GM18505 (cell line): ENCODE results near the gene APOB.

Experiments
- ATAC-seq: cut with Tn5 transposase; IDR thresholded peaks from one replicate; pipeline ENCODE4 v1.9.1; 2021; ENCODE audit not compliant: unreplicated experiment
- POLR2A ChIP-seq: IDR thresholded peaks from 4 replicates; pipeline ENCODE4 v1.6.1; 2011; ENCODE audit warnings: borderline replicate concordance; ENCODE audit not compliant: insufficient read depth, insufficient read length; ENCODE audit errors: extremely low read depth

APOB gene

DNA sequence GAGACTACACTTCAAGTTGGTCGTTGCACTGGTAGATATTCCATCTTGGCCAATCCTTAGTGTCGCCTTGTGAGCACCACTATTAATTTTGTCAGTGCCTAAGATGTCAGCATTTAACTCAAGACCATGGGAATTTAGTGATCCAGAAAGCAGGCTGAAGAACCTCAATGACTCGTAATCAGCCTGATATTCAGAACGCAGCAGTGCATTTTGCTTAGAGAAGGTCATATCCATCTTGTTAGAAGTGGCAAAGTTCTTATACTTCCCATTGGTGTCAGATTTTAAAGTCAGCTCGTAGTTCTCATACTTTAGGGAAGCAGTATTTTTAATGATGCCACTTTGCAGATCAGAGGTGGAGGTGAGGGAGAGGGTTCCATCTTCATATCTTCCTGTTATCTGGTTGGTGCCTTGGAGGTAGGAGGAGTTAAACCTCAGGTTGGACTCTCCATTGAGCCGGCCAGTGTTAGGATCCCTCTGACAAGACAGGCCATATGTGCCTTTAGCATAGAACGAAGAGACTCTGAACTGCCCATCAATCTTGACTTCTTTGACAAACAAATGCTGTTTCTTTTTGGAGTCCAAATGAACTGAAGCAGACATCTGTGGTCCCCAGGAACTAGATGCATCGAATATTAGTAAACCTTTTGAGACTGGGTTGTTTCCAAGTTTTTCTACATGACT is 31.9 kb downstream of the APOB start:
- ATAC-seq: no peak
- no peak for TF ChIP-seq POLR2A

DNA sequence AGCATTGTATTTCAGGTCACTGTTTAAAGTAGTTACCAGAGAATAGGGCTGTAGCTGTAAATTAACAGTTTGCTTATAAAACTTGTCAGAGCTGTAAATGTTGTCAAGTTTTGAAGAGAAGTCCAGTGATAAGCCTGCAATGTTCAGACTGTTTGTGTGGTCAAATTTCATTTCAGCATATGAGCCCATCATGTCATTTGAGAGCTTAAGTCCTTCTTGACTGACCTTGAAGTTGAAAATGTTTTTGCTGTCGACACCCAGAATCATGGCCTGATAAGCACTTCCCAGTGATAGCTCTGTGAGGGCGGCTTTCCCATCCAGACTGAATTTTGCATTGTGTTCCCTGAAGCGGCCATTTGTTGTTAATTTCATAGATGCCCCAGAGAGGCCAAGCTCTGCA is 32.4 kb downstream of the APOB start:
- TF ChIP-seq POLR2A: no peak
- no peak for ATAC-seq

DNA sequence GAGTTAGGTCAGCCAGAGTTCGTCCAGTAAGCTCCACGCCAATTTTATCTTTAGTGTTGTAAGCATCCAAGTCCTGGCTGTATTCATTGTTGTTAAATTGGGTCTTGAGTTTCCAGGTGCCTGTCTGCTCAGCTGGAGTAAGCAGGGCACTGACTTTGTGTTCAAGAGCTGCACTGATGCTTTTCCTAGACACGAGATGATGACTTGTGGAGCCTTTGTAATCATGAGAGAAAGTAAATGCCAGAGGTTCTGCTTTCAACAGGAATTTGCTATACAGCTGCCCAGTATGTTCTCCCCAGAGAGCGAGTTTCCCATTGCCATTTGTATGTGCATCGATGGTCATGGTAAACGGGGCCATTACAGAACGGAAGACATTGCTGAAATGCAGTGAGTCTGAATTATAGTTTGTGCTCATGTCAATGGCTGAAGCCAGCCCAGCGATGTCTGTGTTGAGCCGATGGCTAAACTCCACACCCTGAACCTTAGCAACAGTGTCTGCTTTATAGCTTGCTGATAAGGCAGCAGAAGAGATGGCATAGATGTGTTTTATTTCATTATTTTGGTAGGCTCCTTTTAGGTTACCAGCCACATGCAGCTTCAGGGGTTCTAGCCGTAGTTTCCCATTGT is 32.9 kb downstream of the APOB start:
- no peak for TF ChIP-seq POLR2A
- ATAC-seq: no peak

DNA sequence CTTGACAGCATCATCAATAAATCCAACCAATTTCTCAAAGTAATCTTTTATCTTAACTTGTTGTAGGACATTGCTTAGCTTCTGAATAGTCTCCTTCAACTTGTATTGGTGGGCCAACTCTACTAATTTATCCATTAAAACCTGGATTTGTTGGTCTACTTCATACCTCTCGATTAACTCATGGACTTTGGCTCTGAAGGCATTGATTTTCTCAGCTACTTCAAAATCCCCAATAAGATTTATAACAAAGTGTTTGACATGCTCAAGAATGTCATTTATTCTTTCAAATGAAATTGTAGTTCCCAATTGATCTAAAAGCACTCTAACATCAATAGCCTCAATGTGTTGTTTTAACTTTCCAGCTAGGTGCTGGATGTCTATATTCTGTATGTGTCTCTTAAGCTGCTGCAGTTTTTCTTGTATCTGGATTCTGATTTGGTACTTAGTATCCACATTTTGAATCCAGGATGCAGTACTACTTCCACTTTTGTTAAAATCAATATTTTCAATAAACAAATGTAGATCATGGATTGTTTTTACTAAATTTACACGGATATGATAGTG is 34.1 kb downstream of the APOB start:
- ATAC-seq: no peak
- TF ChIP-seq POLR2A: no peak

DNA sequence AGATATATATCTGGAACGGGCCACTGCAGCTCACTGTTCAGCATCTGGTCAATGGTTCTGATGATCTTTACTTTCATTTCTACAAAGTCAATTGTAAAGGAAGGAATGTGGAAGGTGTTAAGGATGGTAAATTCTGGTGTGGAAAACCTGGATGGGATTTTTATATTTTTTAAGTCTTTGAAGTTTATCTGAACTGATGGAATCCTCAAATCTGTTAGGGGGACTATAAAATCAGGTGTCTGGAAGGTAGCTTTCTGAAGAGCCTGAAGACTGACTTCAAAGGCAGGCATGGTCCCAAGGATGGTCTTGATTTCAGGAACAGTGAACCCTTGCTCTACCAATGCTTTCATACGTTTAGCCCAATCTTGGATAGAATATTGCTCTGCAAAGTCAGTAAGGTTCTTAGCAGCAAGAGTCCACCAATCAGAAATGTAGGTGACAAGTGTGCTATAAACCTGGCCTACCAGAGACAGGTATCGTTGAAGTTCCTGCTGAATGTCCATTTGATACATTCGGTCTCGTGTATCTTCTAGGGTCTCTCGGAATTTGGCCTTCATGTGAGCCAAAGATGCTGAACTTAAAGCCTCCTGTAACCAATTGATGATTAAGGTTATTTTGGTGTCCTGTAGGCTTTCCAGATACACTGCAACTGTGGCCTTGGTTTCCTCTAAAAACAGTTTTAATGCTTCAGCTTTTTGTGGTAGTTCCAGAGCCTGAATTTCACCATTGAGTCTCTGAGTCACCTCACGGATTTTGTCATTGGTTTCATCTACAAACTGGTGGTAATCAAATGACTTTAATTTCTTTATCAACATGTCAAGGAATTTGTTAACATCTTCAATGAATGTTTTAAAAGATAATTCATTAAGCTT is 34.8 kb downstream of the APOB start:
- ATAC-seq: no peak
- TF ChIP-seq POLR2A: no peak

DNA sequence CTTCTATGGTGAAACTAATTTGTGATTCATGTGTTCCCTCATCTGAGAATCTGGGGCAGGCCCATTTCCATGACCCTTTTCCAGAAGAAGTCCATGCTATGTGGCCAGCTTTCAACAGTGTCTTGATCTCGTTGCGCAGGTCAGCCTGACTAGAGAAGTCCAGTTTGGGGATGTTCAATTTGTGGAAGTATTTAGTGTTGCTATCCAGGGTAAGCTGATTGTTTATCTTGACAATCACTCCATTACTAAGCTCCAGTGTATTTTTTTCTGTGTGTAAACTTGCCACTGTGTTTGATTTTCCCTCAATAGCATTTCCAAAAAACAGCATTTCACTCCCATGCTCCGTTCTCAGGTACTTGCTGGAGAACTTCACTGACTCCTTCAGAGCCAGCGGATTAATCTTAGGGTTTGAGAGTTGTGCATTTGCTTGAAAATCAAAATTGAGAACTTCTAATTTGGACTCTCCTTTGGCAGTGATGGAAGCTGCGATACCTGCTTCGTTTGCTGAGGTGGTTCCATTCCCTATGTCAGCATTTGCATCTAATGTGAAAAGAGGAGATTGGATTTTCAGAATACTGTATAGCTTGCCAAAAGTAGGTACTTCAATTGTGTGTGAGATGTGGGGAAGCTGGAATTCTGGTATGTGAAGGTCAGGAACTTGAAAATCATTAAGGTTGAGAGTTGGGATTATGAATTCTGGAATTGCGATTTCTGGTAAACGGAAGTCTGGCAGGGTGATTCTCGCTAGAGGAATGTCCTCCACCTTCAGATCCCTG is 35.7 kb downstream of the APOB start:
- TF ChIP-seq POLR2A: no peak
- ATAC-seq: no peak

DNA sequence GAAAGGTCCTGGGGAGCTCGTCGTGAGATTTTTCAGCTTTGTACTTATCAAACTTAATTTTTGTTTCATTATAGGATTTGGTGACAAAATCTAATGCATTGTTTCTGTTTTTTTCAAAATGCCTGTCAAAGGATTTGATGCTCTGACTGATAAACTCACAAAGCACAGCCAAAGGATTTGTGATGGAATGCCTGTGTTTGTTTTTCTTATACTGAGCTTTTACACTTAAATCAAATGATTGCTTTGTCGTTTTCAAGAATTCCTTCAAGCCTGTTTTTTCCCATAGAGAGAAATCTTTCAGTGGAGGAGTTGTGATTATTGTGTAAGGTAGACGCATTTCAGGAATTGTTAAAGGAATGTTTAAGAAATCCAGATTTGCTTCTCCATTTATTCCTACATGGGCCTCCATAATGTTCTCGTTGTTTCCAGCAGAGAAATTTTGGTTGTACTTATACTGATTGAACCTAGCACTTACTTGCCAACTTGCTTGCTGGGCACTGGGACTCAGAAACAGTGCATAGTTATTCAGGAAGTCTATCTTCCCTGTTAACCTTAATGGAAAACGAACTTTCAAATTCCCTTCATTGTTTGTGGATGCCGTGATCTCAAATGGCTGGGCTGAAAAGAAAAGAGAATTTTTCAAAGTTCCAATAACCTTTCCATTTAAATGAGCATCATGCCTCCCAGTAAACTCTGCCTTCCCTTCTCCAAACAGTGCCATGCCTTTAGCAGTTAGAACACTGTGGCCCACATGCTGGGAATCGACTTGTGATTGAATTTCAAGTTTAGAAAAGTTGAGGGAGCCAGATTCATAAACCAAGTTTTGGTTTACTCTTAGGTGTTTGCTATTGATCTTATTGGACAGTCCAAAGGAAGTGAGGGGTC is 36.5 kb downstream of the APOB start:
- TF ChIP-seq POLR2A: no peak
- no peak for ATAC-seq

DNA sequence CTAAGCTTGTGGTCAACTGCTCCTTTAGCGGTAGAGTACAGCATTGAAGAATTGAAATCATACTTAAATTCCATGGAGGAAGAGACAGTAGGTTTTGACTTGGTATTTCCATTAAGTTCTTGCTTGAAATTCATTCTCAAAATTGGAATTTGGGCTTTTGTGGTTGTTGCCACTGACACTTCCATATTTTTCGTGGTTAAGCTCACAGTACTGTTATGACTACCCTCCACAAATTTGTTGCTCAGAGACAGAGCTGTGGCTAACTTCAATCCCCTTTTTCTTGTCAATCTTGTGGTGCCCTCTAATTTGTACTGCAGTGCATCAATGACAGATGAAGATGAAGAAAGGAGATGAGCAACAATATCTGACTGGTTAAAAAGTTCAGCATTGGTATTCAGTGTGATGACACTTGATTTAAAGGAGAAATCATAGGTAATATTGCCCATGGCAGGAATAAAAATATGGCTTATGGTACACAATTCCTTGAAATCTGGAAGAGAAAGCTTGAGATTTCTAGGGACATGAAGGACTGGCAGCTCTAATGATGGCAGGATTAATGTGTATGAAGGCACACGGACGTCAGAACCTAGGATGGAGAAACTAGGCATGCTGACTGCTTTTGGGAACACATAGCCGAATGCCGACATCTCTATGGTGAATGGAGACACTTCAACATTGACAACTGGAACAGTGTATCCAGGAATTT is 37.3 kb downstream of the APOB start:
- no peak for ATAC-seq

DNA sequence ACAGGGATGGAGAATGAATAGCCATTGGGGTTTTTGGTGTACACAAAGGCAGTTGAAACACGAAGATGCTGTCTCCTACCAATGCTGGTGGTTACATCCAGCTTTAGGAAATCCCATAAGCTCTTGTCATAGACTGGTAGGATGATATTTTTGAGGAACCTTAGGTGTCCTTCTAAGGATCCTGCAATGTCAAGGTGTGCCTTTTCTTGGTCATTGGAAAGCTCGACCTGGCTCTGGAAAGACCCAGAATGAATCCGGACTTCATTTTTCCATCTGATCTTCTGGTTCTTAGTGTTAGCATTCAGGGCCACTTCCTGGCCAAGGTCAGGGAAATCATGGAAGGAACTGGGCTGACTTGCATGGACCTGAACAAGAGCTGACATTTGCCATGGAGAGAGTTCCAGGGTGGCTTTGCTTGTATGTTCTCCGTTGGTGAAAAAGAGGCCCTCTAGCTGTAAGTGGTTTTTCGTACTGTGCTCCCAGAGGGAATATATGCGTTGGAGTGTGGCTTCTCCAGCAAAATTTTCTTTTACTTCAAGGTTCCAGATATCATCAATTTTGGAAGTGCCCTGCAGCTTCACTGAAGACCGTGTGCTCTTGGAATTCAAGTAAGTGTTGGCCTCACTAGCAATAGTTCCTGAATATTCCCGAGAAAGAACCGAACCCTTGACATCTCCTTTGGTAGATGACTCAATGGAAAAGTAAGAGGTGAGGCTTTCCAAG is 38.0 kb downstream of the APOB start:
- no peak for ATAC-seq
- no peak for TF ChIP-seq POLR2A

More for the DNA sequence above, 37.3 kb downstream of the APOB start:
- no peak for TF ChIP-seq POLR2A

DNA sequence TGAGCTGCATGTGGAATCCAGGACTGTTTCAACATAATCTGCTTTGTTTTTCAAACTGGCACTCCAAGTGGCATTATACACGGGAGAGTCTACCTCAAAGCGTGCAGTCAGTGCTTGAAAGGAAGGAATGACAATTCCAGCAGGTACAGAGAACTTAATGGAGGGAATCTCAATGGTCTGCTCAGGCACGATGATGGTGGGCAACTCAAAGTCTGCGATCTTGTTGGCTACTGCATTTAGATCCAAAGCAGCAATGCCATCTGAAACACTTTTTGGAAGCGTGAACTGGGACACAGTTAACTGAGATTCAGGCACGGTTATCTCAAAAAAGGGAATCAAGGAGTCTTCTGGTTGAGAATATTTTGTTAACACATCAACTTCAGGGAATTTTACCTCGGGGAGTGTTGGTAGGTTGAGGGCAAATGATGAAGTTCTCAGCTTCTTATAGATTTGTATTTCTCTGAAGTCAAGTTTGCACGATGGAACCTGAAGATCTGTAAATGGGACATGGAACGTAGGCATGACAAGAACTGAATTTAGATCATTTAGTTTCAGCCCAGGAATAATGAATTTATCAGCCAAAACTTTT is 38.7 kb downstream of the APOB start:
- ATAC-seq: no peak
- no peak for TF ChIP-seq POLR2A

DNA sequence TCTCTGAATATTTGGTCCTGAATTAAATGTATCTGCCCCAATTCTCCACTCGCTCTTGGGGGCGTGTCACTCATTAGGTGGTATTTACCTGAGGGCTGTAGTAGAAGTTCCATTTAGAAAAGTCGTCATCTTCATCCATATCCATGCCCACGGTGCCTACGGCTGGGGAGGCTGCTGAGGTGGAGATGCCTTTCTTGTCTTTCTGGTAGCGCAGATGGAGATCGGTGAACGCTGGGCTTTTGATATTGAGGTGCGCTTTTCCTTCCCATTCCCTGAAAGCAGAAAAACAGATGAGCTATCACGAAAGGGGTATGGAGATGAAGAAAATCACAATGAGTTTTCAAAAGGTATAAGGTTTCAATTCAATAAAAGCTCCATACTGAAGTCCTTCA is 39.7 kb downstream of the APOB start:
- no peak for TF ChIP-seq POLR2A
- no peak for ATAC-seq

DNA sequence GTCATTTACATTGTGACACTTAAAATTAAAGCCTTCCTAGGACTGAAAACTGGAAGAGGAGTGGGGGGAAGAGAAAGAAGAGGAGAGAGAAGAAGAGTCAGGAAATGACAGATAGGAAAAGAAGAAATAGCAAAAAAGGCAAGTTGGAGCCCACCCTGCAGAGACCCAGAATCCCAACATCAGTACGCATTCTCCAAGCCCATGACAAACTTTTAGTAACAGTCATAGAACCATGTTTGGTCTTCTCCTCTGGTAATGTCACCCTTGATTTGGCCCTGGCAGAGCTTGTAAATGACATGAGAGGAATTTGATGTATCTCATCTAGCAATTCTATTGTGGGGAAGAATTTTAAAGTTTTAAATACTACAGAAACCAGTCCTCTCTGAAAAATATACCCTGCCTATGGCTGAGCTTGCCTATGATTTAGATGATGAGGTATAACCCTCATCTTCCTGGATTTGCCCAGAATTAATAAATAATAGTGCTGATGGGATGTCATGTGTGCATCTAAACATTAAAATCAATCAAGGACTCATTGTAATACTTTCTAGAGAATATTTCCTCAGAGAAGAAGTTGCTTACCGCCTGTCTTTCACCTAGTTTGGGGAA is 40.2 kb downstream of the APOB start:
- ATAC-seq: no peak
- TF ChIP-seq POLR2A: no peak
